B cell (primary cell): Measurements from ENCODE around the gene ATP11A. TPM values are rescaled to one million over a fixed set of nuclear protein-coding genes. Genes with fewer than 3 reads are reported as not detected.

Experiments used
- ATAC-seq: fragments of 200-7000 bp; cut with Tn5 transposase; one replicate; pipeline ENCODE4 v1.10.0; 2021; ENCODE audit warnings: low read depth, mild to moderate bottlenecking, moderate number of reproducible peaks, moderate library complexity
- CTCF ChIA-PET: fragments of 350-600 bp; sonication (Branson Sonifier 250); formaldehyde crosslinking; loops from one replicate; lab custom pipeline; 2021; ENCODE audit warnings: antibody characterized with exemption, inconsistent platforms; lab: Charles Lee
- POLR2A ChIA-PET: fragments of 350-600 bp; sonication (Branson Sonifier 250); formaldehyde crosslinking; loops from one replicate; lab custom pipeline; 2021; ENCODE audit warnings: antibody characterized with exemption; lab: Charles Lee
- DNase-seq: peaks from one replicate; pipeline ENCODE4 v3.0.0; 2013
- H2AFZ ChIP-seq: 2 replicates; pipeline ENCODE4 v1.6.1; 2012; ENCODE audit warnings: mild to moderate bottlenecking, low read depth, low read length; ENCODE audit not compliant: insufficient read depth, poor library complexity, severe bottlenecking
- H3K27ac ChIP-seq, 2 donors: 1 replicate in 1 of 2; 2 replicates in 1 of 2; pipeline ENCODE4 v1.5.1; 2012 to 2013; ENCODE audit warnings: low read length in 2 of 2, mild to moderate bottlenecking in 2 of 2, moderate library complexity in 1 of 2
- H3K27me3 ChIP-seq, 4 experiments: fragments of 200-600 bp in 1 of 4; sonication (generic) in 1 of 4; replicated peaks in 1 of 4; 1 replicate in 2 of 4; 2 replicates in 2 of 4; pipeline versions ENCODE4 v1.6.1 to v1.7.0; 2013 to 2016; ENCODE audit warnings: low read length in 3 of 4, mild to moderate bottlenecking in 2 of 4, mixed read lengths in 1 of 4, moderate library complexity in 1 of 4; ENCODE audit not compliant: insufficient read depth in 4 of 4, control insufficient read depth in 3 of 4; ENCODE audit errors: control extremely low read depth in 1 of 4
- H3K36me3 ChIP-seq, 2 experiments: replicated peaks in 1 of 2; 1 replicate in 1 of 2; 2 replicates in 1 of 2; pipeline versions ENCODE4 v1.6.1 to v1.7.1; 2013; ENCODE audit warnings: low read length in 1 of 2; ENCODE audit not compliant: insufficient read depth in 2 of 2, control insufficient read depth in 1 of 2; ENCODE audit errors: control extremely low read depth in 1 of 2, extremely low read depth in 1 of 2
- H3K4me1 ChIP-seq, 2 donors: fragments of 200-600 bp in 1 of 2; sonication (generic) in 1 of 2; 1 replicate in 1 of 2; 2 replicates in 1 of 2; pipeline versions ENCODE4 v1.5.1 to v1.6.1; 2013 to 2017; ENCODE audit warnings: low read length in 2 of 2; ENCODE audit not compliant: control insufficient read depth in 2 of 2, insufficient read depth in 2 of 2
- H3K4me2 ChIP-seq: replicated peaks from 2 replicates; pipeline ENCODE3; 2012; ENCODE audit warnings: mild to moderate bottlenecking, low read depth, low read length; ENCODE audit not compliant: poor library complexity, severe bottlenecking
- H3K4me3 ChIP-seq, 5 experiments: fragments of 200-600 bp in 1 of 5; sonication (generic) in 1 of 5; 1 replicate in 3 of 5; 2 replicates in 2 of 5; pipeline versions ENCODE4 v1.5.1 to v1.7.0; 2011 to 2016; ENCODE audit warnings: low read length in 4 of 5, mild to moderate bottlenecking in 4 of 5, low read depth in 2 of 5, control low read depth in 1 of 5, moderate library complexity in 1 of 5; ENCODE audit not compliant: insufficient read depth in 1 of 5; ENCODE audit errors: control extremely low read depth in 1 of 5, extremely low read depth in 1 of 5
- H3K79me2 ChIP-seq: fragments of 200-600 bp; sonication (generic); one replicate; pipeline ENCODE4 v1.6.0; 2016; ENCODE audit warnings: low read length; ENCODE audit not compliant: control insufficient read depth, insufficient read depth
- H3K9ac ChIP-seq: fragments of 200-600 bp; sonication (generic); 2 replicates; pipeline ENCODE4 v1.6.1; 2017; ENCODE audit warnings: mild to moderate bottlenecking, low read length, moderate library complexity
- H3K9me3 ChIP-seq, 3 donors: one replicate each; pipeline versions ENCODE4 v1.6.1 to v1.7.1; 2013; ENCODE audit warnings: low read length in 2 of 3; ENCODE audit not compliant: control insufficient read depth in 2 of 3, insufficient read depth in 1 of 3; ENCODE audit errors: control extremely low read depth in 1 of 3
- H4K20me1 ChIP-seq: 2 replicates; pipeline ENCODE4 v1.6.0; 2012; ENCODE audit warnings: mild to moderate bottlenecking, low read length; ENCODE audit not compliant: insufficient read depth, control insufficient read depth, poor library complexity, severe bottlenecking
- H3K27ac Mint-ChIP-seq: one replicate; pipeline ENCODE4 v1.8.0; 2021; ENCODE audit warnings: mixed read lengths
- H3K27me3 Mint-ChIP-seq: one replicate; pipeline ENCODE4 v1.8.0; 2021; ENCODE audit warnings: mixed read lengths
- H3K4me1 Mint-ChIP-seq: one replicate; pipeline ENCODE4 v1.8.0; 2021; ENCODE audit warnings: mixed read lengths
- H3K4me3 Mint-ChIP-seq: one replicate; pipeline ENCODE4 v1.8.0; 2021; ENCODE audit warnings: mixed read lengths
- H3K9me3 Mint-ChIP-seq: one replicate; pipeline ENCODE4 v1.8.0; 2022; ENCODE audit warnings: mixed read lengths; ENCODE audit not compliant: insufficient read depth
- CTCF ChIP-seq: fragments of 200-600 bp; IDR thresholded peaks from one replicate; pipeline ENCODE4 v1.8.0; 2022; ENCODE audit warnings: antibody characterized with exemption, mild to moderate bottlenecking
- EZH2 ChIP-seq: IDR thresholded peaks from 2 replicates; pipeline ENCODE4 v1.6.1; 2012; ENCODE audit warnings: borderline replicate concordance, low read depth, mild to moderate bottlenecking, moderate library complexity, low read length; ENCODE audit not compliant: insufficient read depth, poor library complexity, severe bottlenecking
- WGBS: methylation state at CpG from one replicate; pipeline ENCODE4 v1.1.5; 2013; ENCODE audit warnings: missing lambda C conversion rate; ENCODE audit not compliant: insufficient coverage; 5-methylcytosine and 5-hydroxymethylcytosine counted together
- intact Hi-C: fragments of 100-400 bp; cut with micrococcal nuclease; formaldehyde crosslinking; loops from one replicate; pipeline ENCODE4 v1.10.0; 2022
- polyA plus RNA-seq: library from polyadenylated mRNA; depleted of rRNA; stranded (reverse); fragments of >200 nt; gene quantifications from 2 replicates; pipeline ENCODE4 v1.2.3, GENCODE V29; 2012
- total RNA-seq, 2 donors: library from RNA; stranded (reverse); fragments of 120-200 nt in 1 of 2; gene quantifications; 1 replicate in 1 of 2; 2 replicates in 1 of 2; pipeline versions ENCODE4 v1.2.3 to v1.2.4, GENCODE V29; 2013 to 2022

ATP11A gene
- total and polyA plus RNA-seq, 2 donors (not counting 1 experiment from before 2014, with no cell fraction given), result 36.9 to 60.3 TPM

GRCh38 chr13:112857914-112858490 is 168.2 kb downstream of the ATP11A start:
- H3K4me1 Mint-ChIP-seq, result peaks cover 20% of the 10 kb centered on the region
- peaks cover 0 to 19% of the 10 kb centered on the region in 2 experiments for H3K36me3 ChIP-seq
- 99% methylated on average over 18 of the region's 20 CpGs for WGBS

More at GRCh38 chr13:112857914-112858490, 168.2 kb downstream of the ATP11A start:
- peaks cover 13 to 17% of the 10 kb centered on the region in 2 donors for H3K4me1 ChIP-seq
- intact Hi-C loops, result no loop called here
- H3K4me3 ChIP-seq, result no peak overlapping the region
- no peak overlapping the region for H3K4me3 Mint-ChIP-seq
- no peaks in the 10 kb centered on the region for H3K9me3 Mint-ChIP-seq
- H3K9ac ChIP-seq, result no peak overlapping the region
- H3K79me2 ChIP-seq, result no peaks in the 10 kb centered on the region
- ChIA-PET POLR2A (no interaction called here), CTCF (no interaction called here)
- H3K27me3 ChIP-seq, result no peaks in the 10 kb centered on the region
- H3K27ac Mint-ChIP-seq, result no peak overlapping the region
- no peak overlapping the region for H3K27ac ChIP-seq
- H3K27me3 Mint-ChIP-seq, result no peaks in the 10 kb centered on the region
- H4K20me1 ChIP-seq, result no peaks in the 10 kb centered on the region
- no peak overlapping the region for H3K4me2 ChIP-seq
- ATAC-seq (no peak), DNase-seq (no peak)
- no peaks in the 10 kb centered on the region for H3K9me3 ChIP-seq
- TF ChIP-seq EZH2, result no peak
- TF ChIP-seq CTCF, result no peak
- H2AFZ ChIP-seq, result no peak overlapping the region
